ENCODE measurements around the gene IFITM1. TPM values are rescaled to one million over a fixed set of nuclear protein-coding genes. Genes with fewer than 3 reads are reported as not detected.
"Not testable (repeated sequence)": the region's sequence is repeated elsewhere in the genome, so short reads cannot be mapped to it uniquely, and the experiment has no call there.

IFITM1 gene
- total RNA-seq, 1 experiment from 2014 or later: 3.2 TPM

DNA sequence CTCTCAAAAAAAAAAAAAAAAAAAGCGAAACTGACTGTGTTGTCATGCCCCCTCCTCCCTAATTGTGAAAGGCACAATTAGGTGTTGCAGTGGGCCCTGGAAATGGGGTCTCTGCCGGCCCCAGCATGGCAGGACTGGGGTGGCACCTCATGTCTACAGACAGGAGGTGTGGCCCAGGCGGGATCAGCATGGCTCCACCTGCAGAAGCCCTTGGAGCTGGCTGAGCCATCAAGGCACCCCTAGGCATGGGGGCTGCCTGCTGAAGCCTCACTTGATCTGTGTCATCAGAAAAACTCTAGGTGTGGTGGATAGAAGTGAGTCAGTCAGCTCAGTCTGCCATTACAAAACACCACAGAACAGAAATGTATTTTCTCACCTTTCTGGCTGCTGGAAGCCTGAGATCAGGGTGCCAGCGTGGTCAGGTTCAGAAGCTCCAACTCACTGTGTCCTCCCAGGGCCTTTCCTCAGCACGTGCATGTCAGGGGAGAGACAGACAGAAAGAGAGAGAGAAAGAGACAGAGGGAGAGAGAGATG is 45.4 kb downstream of the IFITM1 start:
- no peaks in the 10 kb centered on the region for H3K27me3 ChIP-seq (replicated peaks; ENCODE audit: control insufficient read depth, insufficient read depth, low read length)
- peaks cover 8% of the 10 kb centered on the region for H3K4me1 ChIP-seq
- Mint-ChIP-seq H3K4me1 (ENCODE audit: low read depth, unreplicated experiment) (no peaks in the 10 kb centered on the region), H3K36me3 (ENCODE audit: insufficient read depth, unreplicated experiment) (no peaks in the 10 kb centered on the region), H3K27ac (ENCODE audit: unreplicated experiment) (no peak overlapping the region), H3K4me3 (ENCODE audit: unreplicated experiment) (no peak overlapping the region), H3K27me3 (ENCODE audit: insufficient read depth, unreplicated experiment) (no peaks in the 10 kb centered on the region), H3K9me3 (ENCODE audit: unreplicated experiment) (no peaks in the 10 kb centered on the region)
- ChIA-PET POLR2A (no interaction called here), CTCF (interaction anchor here (0.7 kb wide), 1 partner anchor 58 kb away, joined by 3 read pairs; no protein-coding TSS in a partner anchor)
- no peak overlapping the region for H3K4me3 ChIP-seq (ENCODE audit: low read depth, low read length)
- TF ChIP-seq, protein P1, sequence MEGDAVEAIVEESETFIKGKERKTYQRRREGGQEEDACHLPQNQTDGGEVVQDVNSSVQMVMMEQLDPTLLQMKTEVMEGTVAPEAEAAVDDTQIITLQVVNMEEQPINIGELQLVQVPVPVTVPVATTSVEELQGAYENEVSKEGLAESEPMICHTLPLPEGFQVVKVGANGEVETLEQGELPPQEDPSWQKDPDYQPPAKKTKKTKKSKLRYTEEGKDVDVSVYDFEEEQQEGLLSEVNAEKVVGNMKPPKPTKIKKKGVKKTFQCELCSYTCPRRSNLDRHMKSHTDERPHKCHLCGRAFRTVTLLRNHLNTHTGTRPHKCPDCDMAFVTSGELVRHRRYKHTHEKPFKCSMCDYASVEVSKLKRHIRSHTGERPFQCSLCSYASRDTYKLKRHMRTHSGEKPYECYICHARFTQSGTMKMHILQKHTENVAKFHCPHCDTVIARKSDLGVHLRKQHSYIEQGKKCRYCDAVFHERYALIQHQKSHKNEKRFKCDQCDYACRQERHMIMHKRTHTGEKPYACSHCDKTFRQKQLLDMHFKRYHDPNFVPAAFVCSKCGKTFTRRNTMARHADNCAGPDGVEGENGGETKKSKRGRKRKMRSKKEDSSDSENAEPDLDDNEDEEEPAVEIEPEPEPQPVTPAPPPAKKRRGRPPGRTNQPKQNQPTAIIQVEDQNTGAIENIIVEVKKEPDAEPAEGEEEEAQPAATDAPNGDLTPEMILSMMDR (IDR thresholded peaks at IDR 0.05; ENCODE audit: insufficient read depth in 1 of 2, low read depth in 1 of 2, low read length in 1 of 2, severe bottlenecking in 1 of 2, unreplicated experiment in 1 of 2): no peak
- DNase-seq: no peak
- no peaks in the 10 kb centered on the region for H3K9me3 ChIP-seq
- no TSS peak for BruUV-seq (replicated peaks)
- no peaks in the 10 kb centered on the region for H3K36me3 ChIP-seq (ENCODE audit: control insufficient read depth, insufficient read depth, low read length)
- intact Hi-C loops (cut with micrococcal nuclease; ENCODE audit: unreplicated experiment): loop anchor here (5.0 kb wide), 1 partner anchor 52 kb away; the partner anchor contains the start of gene IFITM2

DNA sequence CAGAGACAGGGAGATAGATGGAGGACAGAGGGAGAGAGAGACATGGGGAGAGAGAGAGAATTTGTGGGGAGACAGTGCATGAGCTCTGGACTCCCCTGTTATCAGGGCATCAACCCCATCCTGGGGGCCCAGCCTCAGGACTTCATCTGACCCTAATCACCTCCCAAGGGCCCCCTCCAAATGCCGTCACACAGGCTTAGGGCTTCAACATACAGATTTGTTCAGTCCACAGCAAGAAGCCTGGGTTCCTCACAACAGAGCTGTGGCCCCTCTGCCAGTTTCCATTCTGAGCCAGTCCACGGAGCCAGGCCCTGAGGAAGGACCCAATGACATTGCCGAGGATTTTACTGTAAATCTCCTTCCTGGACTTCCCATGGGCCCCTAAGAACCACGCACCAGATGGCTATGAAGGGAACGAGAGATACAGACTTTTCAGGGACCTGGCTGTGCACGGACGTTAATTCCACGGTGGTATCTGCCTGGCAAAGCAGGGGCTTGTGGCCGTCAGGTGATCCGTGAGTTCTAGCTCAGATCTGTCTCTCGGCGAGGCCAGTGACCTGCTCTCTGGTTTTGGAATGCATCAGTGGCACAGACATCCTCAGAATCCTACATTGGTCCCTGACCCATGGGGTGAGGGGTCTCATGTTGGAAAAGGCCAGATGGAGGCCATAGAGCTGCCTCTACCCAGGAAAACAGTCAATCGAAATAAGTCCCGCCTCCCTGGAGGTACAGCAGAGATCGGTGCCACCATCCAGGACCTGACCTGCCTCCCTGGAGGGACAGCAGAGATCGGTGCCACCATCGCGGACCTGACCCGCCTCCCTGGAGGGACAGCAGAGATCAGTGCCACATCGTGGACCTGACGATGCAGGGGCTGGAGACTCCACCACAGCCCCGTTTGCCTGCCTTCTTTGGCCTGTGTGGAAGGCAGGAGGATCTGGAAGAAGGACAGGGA is 46.8 kb downstream of the IFITM1 start:
- BruUV-seq (replicated peaks): no TSS peak
- TF ChIP-seq, protein P1 (IDR thresholded peaks at IDR 0.05; ENCODE audit: insufficient read depth in 1 of 2, low read depth in 1 of 2, low read length in 1 of 2, severe bottlenecking in 1 of 2, unreplicated experiment in 1 of 2): no peak
- Mint-ChIP-seq H3K27me3 (ENCODE audit: insufficient read depth, unreplicated experiment) (no peaks in the 10 kb centered on the region), H3K4me1 (ENCODE audit: low read depth, unreplicated experiment) (no peaks in the 10 kb centered on the region), H3K4me3 (ENCODE audit: unreplicated experiment) (no peak overlapping the region), H3K27ac (ENCODE audit: unreplicated experiment) (no peak overlapping the region), H3K36me3 (ENCODE audit: insufficient read depth, unreplicated experiment) (peaks cover 5% of the 10 kb centered on the region), H3K9me3 (ENCODE audit: unreplicated experiment) (no peaks in the 10 kb centered on the region)
- Histone ChIP-seq H3K36me3 (ENCODE audit: control insufficient read depth, insufficient read depth, low read length) (no peaks in the 10 kb centered on the region), H3K4me3 (ENCODE audit: low read depth, low read length) (no peak overlapping the region), H3K9me3 (no peaks in the 10 kb centered on the region; the same call in 1 of the 2 replicates), H3K27me3 (replicated peaks; ENCODE audit: control insufficient read depth, insufficient read depth, low read length) (no peaks in the 10 kb centered on the region), H3K4me1 (peaks cover 2% of the 10 kb centered on the region)
- DNase-seq: no peak
- intact Hi-C loops (cut with micrococcal nuclease; ENCODE audit: unreplicated experiment): loop anchor here (10.0 kb wide), 1 partner anchor 84 kb away; the partner anchor contains the start of gene ANO9
- POLR2A ChIA-PET: no interaction called here
- CTCF ChIA-PET: no interaction called here

DNA sequence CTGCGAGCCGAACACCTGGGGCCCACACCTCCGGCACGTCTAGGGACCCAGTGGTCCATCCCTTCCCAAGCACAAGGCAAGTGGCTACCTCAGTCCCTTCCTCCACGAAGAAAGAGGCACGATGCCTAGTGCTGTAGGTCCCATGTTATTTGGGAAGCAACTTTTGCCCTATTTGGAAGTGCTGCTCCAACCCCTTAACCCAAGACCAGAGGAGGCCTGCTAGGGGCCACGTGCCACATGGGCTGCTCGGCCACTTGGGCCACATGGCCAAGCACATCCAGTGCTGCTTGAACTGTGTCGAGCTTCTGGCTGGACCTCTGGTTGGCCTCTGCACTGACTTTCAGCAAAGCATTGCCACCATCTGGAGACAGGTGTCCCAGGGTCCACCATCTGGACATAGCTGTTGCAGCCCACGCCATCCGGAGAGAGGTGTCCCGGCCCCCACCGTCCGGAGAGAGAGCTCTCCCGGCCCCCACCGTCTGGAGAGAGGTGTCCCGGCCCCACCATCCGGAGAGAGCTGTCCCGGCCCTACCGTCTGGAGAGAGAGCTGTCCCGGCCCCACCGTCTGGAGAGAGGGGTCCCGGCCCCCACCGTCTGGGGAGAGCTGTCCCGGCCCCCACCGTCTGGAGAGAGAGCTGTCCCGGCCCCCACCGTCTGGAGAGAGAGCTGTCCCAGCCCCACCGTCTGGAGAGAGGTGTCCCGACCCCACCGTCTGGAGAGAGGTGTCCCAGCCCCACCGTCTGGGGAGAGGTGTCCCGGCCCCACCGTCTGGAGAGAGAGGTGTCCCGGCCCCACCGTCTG is 49.0 kb downstream of the IFITM1 start:
- Histone ChIP-seq H3K9me3 (no peaks in the 10 kb centered on the region; the same call in 1 of the 2 replicates), H3K4me1 (no peaks in the 10 kb centered on the region), H3K36me3 (ENCODE audit: control insufficient read depth, insufficient read depth, low read length) (no peaks in the 10 kb centered on the region), H3K27me3 (replicated peaks; ENCODE audit: control insufficient read depth, insufficient read depth, low read length) (no peaks in the 10 kb centered on the region), H3K4me3 (ENCODE audit: low read depth, low read length) (no peak overlapping the region)
- intact Hi-C loops (cut with micrococcal nuclease; ENCODE audit: unreplicated experiment): loop anchor here (10.0 kb wide), 1 partner anchor 82 kb away; the partner anchor contains the start of gene ANO9
- Mint-ChIP-seq H3K36me3 (ENCODE audit: insufficient read depth, unreplicated experiment) (peaks cover 5% of the 10 kb centered on the region), H3K9me3 (ENCODE audit: unreplicated experiment) (no peaks in the 10 kb centered on the region), H3K27me3 (ENCODE audit: insufficient read depth, unreplicated experiment) (no peaks in the 10 kb centered on the region), H3K27ac (ENCODE audit: unreplicated experiment) (no peak overlapping the region), H3K4me1 (ENCODE audit: low read depth, unreplicated experiment) (no peaks in the 10 kb centered on the region), H3K4me3 (ENCODE audit: unreplicated experiment) (no peak overlapping the region)
- ChIA-PET CTCF (interaction anchor here (0.6 to 1.2 kb wide), 3 partner anchors 53 to 112 kb away, joined by 3 to 6 read pairs (median 3); no protein-coding TSS in a partner anchor), POLR2A (no interaction called here)
- DNase-seq: peak in 1 of 2 experiments; percentile 35
- TF ChIP-seq, protein P1 (IDR thresholded peaks at IDR 0.05; ENCODE audit: insufficient read depth in 1 of 2, low read depth in 1 of 2, low read length in 1 of 2, severe bottlenecking in 1 of 2, unreplicated experiment in 1 of 2): no peak
- BruUV-seq (replicated peaks): no TSS peak

DNA sequence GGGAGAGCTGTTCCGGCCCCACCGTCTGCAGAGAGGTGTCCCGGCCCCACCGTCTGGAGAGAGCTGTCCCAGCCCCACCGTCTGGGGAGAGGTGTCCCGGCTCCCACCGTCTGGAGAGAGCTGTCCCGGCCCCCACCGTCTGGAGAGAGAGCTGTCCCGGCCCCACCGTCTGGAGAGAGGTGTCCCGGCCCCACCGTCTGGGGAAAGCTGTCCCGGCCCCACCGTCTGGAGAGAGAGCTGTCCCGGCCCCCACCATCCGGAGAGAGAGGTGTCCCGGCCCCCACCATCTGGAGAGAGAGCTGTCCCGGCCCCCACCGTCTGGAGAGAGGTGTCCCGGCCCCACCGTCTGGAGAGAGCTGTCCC is 49.6 kb downstream of the IFITM1 start:
- BruUV-seq (replicated peaks); H3K4me3 Mint-ChIP-seq (ENCODE audit: unreplicated experiment); H3K27me3 Mint-ChIP-seq (ENCODE audit: insufficient read depth, unreplicated experiment): not testable (repeated sequence)

More for the DNA sequence above, 49.6 kb downstream of the IFITM1 start:
- H3K36me3 ChIP-seq (ENCODE audit: control insufficient read depth, insufficient read depth, low read length); H3K9me3 ChIP-seq; POLR2A ChIA-PET; H3K4me3 ChIP-seq (ENCODE audit: low read depth, low read length); H3K9me3 Mint-ChIP-seq (ENCODE audit: unreplicated experiment); H3K27me3 ChIP-seq (replicated peaks; ENCODE audit: control insufficient read depth, insufficient read depth, low read length); H3K4me1 Mint-ChIP-seq (ENCODE audit: low read depth, unreplicated experiment); DNase-seq; H3K4me1 ChIP-seq; H3K27ac Mint-ChIP-seq (ENCODE audit: unreplicated experiment); H3K36me3 Mint-ChIP-seq (ENCODE audit: insufficient read depth, unreplicated experiment): not testable (repeated sequence)
- CTCF ChIA-PET: interaction anchor here (0.6 to 1.2 kb wide), 4 partner anchors 53 to 156 kb away, joined by 3 to 6 read pairs (median 3); partner anchors contain the start of genes BET1L and RIC8A
- intact Hi-C loops (cut with micrococcal nuclease; ENCODE audit: unreplicated experiment): loop anchor here (10.0 kb wide), 1 partner anchor 81 kb away; the partner anchor contains the start of gene ANO9

All from Caco-2 (cell line).